ENCODE measurements around the gene EPHA2. TPM values are rescaled to one million over a fixed set of nuclear protein-coding genes. Genes with fewer than 3 reads are reported as not detected.

EPHA2 gene
- total RNA-seq, 2 donors from 2014 or later = 19.5 to 26.7 TPM

GRCh38 chr1:16180291-16180824 is 24.5 kb upstream of the EPHA2 start:
- Histone ChIP-seq H3K27ac (peak overlapping the region in 2 of 4 donors; percentile 85 to 89), H3K4me3 (no peak overlapping the region), H3K4me1 (peaks cover 54% of the 10 kb centered on the region), H3K9me3 (no peaks in the 10 kb centered on the region), H3K36me3 (replicated peaks in 1 of 2; ENCODE audit: insufficient read depth in 1 of 2, low read depth in 2 of 2) (no peaks in the 10 kb centered on the region), H3K27me3 (no peaks in the 10 kb centered on the region)
- 82 to 84% methylated on average over 13 of the region's 13 CpGs for WGBS, 2 donors
- DNase-seq (no peak), ATAC-seq (no peak)
- no peak for TF ChIP-seq CTCF (IDR thresholded peaks at IDR 0.05)
- no peak for TF ChIP-seq POLR2A (IDR thresholded peaks at IDR 0.05)
- intact Hi-C loops (cut with DNase I) = no loop called here

GRCh38 chr1:16178596-16179497 is 23.0 kb upstream of the EPHA2 start:
- peak overlapping the region in 3 of 4 donors; percentile 10 to 53 (median 48) for H3K27ac ChIP-seq
- H3K27me3 ChIP-seq = no peaks in the 10 kb centered on the region
- DNase-seq = no peak
- intact Hi-C loops (cut with DNase I) = no loop called here
- no peak for ATAC-seq
- H3K4me3 ChIP-seq = no peak overlapping the region
- H3K4me1 ChIP-seq = peaks cover 69% of the 10 kb centered on the region
- no peaks in the 10 kb centered on the region for H3K36me3 ChIP-seq (replicated peaks in 1 of 2; ENCODE audit: insufficient read depth in 1 of 2, low read depth in 2 of 2)
- WGBS, 2 donors = 73 to 76% methylated on average over 19 of the region's 19 CpGs
- TF ChIP-seq CTCF (IDR thresholded peaks at IDR 0.05) (no peak), POLR2A (IDR thresholded peaks at IDR 0.05) (no peak)
- no peaks in the 10 kb centered on the region for H3K9me3 ChIP-seq

GRCh38 chr1:16177306-16177705 is 21.4 kb upstream of the EPHA2 start:
- Histone ChIP-seq H3K36me3 (replicated peaks in 1 of 2; ENCODE audit: insufficient read depth in 1 of 2, low read depth in 2 of 2) (no peaks in the 10 kb centered on the region), H3K4me3 (no peak overlapping the region), H3K9me3 (no peaks in the 10 kb centered on the region), H3K27ac (peak overlapping the region; percentile 22 to 88 (median 86)), H3K27me3 (no peaks in the 10 kb centered on the region), H3K4me1 (peaks cover 79% of the 10 kb centered on the region)
- intact Hi-C loops (cut with DNase I) = no loop called here
- TF ChIP-seq POLR2A (IDR thresholded peaks at IDR 0.05) = no peak
- no peak for TF ChIP-seq CTCF (IDR thresholded peaks at IDR 0.05)
- whole genome bisulfite sequencing, 2 donors = 92 to 94% methylated on average over 3 to 4 of the region's 4 CpGs
- ATAC-seq = no peak
- DNase-seq = no peak

- H3K36me3 ChIP-seq (replicated peaks in 1 of 2; ENCODE audit: insufficient read depth in 1 of 2, low read depth in 2 of 2) = no peaks in the 10 kb centered on the region
- H3K9me3 ChIP-seq = no peaks in the 10 kb centered on the region
- intact Hi-C loops (cut with DNase I) = no loop called here
- DNase-seq (no peak), ATAC-seq (no peak)
- no peaks in the 10 kb centered on the region for H3K27me3 ChIP-seq
- peak overlapping the region; percentile 22 to 88 (median 86) for H3K27ac ChIP-seq
- TF ChIP-seq CTCF (IDR thresholded peaks at IDR 0.05) = no peak
- TF ChIP-seq POLR2A (IDR thresholded peaks at IDR 0.05) = no peak
- H3K4me1 ChIP-seq = peaks cover 74% of the 10 kb centered on the region
- no peak overlapping the region for H3K4me3 ChIP-seq
- WGBS, 2 donors = 53 to 76% methylated on average over 6 to 7 of the region's 7 CpGs
These were observed 20.8 kb upstream of the EPHA2 start for GRCh38 chr1:16176653-16177052.

Data from body of pancreas (tissue), 4 donors.